HuH-7.5 (cell line): ENCODE data around the gene MPST.
"Not testable (repeated sequence)": the region's sequence is repeated elsewhere in the genome, so short reads cannot be mapped to it uniquely, and the experiment has no call there.

ENCODE experiments used
- DNase-seq: peaks from one replicate; pipeline ENCODE4 v3.0.0; 2011; ENCODE audit warnings: low spot score

The MPST gene

GRCh38 chr22:37062376-37062675 is 42.8 kb downstream of the MPST start:
- DNase-seq: no peak

DNA sequence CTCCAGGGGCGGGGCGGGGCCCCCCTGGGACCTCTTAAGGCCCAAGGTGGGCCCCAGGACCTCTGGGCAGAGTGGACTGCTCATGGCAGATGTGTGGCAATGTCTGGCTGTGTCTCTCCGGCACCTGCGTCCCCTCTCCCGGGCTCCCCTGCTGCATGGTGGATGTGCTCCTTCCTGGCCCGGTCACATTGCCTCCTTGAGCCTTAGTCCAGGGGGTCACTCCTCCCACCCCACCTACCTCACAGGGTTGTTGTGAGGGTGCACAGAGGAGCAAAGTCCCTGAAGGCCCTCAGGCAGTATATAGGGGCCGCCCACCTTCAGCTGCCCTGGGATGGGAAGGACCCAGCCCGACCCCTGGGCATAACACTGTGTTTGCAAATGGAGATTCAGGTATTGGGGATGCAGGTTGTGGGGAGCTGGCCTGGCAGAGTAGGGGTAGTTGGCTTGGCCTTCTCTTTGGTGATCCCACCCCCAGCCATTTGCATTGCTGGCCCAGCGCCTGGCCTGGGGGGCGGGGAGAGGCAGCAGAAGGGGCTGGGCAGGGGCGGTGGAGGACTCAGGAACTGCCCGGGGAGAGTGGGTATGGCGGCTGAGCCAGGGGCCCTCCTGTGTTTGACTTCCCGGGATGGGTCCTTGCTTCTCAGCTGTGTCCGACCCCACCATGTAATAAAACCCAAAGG is 43.3 kb downstream of the MPST start:
- DNase-seq: no peak

GRCh38 chr22:37063431-37064420 is 44.2 kb downstream of the MPST start:
- no peak for DNase-seq

- DNase-seq: no peak
Measured at GRCh38 chr22:37064553-37064952, 45.0 kb downstream of the MPST start.

DNA sequence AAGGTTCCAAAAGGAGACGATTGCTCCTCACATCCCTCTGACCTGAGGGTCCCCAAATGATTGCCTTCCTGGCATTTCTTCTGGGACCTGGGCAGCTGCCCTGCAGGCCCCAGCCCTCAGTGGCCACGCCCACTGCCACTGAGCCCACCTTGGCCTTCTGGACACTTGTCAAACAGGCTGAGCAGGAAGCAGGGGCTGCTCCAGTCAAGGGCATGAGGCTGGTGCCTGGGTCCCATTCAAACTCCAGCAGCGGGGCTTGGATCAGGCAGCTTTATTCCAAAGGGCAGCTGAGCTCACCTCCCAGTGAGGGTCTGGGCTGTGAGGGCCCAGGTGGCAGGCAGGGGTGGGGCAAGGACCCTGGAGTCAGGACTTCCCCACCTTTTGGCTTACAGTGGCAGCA is 45.6 kb downstream of the MPST start:
- no peak for DNase-seq

- no peak for DNase-seq
Measured at GRCh38 chr22:37065961-37066360, 46.4 kb downstream of the MPST start.

DNA sequence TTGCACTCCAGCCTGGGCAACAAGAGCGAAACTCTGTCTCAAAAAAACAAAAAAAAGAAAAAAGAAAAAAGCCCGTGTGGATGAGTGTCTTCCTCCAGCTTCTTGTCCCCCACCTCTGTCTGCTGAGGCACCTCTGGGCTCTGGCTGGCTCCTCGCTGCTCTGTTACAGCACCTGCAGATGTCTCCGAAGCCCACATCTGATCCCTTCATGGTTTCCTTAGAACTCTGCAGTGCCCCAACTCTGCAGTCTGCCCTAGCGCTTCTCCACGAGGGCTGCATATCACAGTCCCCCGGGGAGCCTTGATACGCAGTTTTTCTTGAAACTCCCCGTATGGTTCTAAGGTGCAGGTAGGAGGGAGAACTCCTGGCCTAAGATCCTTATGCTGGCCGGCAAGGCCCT is 47.9 kb downstream of the MPST start:
- DNase-seq: no peak

- DNase-seq: no peak
Measured at GRCh38 chr22:37068859-37069258, 49.3 kb downstream of the MPST start.

- no peak for DNase-seq
Measured at GRCh38 chr22:37069319-37069718, 49.8 kb downstream of the MPST start.

- no peak for DNase-seq
Measured at GRCh38 chr22:37069719-37070118, 50.2 kb downstream of the MPST start.

DNA sequence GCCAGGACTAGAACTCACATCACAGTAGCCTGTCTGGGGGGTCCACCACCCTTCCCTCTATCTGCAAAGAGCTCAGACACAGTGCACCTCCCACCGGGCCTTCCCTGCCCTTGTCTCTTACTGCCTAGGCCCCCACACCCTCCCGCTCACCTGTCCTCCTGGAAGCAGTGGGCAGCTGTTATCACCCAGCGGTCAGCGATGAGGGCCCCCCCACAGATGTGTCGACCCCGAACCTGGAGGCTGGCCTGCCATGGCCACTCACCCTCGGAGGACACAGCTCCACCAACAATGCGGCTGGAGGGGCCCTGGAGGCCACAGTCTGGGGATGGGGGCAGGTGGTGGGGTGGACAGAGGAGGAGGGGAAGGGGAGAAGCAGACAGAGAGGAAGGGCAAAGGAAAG is 50.8 kb downstream of the MPST start:
- DNase-seq: no peak

GRCh38 chr22:37070744-37071143 is 51.2 kb downstream of the MPST start:
- DNase-seq: no peak

DNA sequence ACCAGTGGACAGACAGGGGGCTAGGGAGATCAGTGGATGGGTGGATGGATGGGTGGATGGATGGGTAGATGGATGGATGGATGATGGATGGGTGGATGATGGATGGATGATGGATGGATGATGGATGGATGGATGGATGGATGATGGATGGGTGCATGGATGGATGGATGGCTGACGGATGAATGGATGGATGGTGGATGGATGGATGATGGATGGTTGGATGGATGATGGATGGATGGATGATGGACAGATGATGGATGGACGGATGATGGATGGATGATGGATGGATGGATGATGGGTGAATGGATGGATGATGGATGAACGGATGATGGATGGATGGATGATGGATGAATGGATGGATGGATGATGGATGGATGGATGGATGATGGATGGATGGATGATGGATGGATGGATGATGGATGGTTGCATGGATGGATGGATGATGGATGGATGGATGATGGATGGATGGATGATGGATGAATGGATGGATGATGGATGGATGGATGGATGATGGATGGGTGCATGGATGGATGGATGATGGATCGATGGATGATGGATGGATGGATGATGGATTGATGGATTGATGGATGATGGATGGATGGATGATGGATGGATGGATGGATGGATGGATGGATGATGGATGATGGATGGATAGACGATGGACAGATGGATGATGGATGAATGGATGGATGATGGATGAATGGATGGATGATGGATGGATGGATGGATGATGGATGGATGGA is 52.5 kb downstream of the MPST start:
- DNase-seq: not testable (repeated sequence)

DNA sequence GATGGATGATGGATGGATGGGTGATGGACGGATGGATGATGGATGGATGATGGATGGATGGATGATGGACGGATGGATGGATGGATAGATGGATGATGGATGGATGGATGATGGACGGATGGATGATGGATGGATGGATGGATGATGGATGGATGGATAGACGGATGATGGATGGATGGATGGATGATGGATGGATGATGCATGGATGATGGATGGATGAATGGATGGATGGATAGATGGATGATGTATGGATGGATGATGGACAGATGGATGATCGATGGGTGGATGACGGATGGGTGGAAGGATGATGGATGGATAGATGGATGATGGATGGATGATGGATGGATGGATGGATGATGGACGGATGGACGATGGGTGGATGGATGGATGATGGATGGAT is 53.1 kb downstream of the MPST start:
- no peak for DNase-seq

- no peak for DNase-seq
Measured at GRCh38 chr22:37074537-37074936, 55.0 kb downstream of the MPST start.

DNA sequence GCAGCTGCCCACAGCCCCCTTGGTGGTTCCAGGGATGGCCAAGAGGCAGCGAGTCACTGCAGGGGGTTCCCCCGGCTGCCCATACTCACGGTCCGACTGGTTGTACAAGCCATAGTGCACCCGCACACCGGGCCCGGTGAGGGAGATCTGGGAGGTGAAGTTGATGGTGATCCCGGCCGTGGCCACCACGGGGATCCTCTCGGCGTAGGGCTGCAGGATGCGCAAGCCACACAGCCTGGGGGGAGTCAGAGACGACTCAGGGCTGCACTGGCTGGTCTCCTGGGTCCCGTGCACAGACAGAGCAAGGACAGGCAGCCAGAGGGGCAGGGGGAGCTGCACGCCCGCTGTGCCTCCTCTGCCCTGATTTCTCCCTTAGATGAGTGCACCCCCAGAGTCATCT is 55.5 kb downstream of the MPST start:
- DNase-seq: no peak

GRCh38 chr22:37075822-37076433 is 56.4 kb downstream of the MPST start:
- no peak for DNase-seq

DNA sequence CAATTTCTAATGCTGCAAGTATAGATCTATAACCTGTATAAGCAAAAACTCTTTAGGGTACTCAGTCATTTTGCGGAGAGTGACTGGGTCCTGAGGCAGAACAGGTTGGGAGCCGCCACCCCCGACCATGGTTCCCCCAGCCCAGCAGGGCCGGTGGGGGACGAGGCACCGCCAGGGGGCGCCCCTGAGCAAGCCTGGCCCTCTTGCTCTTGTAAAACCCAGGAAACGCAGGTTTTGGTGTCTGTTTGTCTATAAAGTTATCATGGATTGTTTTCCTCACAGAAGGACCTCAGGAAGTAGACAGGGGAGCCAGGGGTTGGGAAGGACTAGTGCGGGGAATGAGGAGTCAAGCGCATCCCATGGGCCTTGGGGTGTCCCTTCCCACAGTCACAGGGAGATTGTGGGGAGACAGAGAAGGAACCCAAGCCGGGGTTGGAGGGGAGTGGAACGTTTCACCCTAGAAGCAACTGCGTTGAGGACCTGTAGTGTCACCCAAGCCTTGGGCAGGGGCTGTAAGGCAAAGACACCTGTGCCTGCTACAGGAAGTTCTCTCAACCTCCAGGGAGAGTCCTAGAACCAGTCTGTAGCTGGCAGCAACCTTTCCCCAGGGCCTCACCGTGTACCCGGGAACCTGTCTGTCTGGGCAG is 58.4 kb downstream of the MPST start:
- peak; percentile 96 for DNase-seq

GRCh38 chr22:37079158-37079557 is 59.6 kb downstream of the MPST start:
- DNase-seq: no peak
